ENCODE data around the gene UBXN6. TPM values are rescaled to one million over a fixed set of nuclear protein-coding genes. Genes with fewer than 3 reads are reported as not detected.

Gene UBXN6
- total RNA-seq, 2 donors from 2014 or later: 82.7 to 199 TPM

DNA sequence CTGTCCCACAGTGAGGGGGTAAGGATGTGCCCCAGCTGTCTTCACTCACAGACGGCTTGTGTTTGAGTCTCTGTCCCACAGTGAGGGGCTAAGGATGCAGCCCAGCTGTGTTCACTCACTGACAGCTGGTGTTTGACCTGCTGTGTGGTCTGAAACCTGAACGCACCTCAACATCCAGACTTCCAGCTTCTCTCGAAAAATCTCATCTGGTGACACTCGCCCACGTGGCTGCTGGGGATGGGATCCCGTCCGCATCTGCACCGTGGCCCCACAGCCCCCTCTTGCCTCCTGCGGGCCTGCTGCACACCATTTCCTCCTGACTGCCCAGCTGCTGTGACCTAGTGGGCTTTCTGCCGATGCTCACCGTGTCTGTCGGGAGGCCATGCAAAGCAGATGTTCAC is 27.8 kb downstream of the UBXN6 start:
- no peaks in the 10 kb centered on the region for H3K9me3 ChIP-seq
- H3K4me3 ChIP-seq: no peak overlapping the region
- 59% methylated on average over 12 of the region's 12 CpGs for WGBS
- no peaks in the 10 kb centered on the region for H3K36me3 ChIP-seq
- TF ChIP-seq, protein P1, sequence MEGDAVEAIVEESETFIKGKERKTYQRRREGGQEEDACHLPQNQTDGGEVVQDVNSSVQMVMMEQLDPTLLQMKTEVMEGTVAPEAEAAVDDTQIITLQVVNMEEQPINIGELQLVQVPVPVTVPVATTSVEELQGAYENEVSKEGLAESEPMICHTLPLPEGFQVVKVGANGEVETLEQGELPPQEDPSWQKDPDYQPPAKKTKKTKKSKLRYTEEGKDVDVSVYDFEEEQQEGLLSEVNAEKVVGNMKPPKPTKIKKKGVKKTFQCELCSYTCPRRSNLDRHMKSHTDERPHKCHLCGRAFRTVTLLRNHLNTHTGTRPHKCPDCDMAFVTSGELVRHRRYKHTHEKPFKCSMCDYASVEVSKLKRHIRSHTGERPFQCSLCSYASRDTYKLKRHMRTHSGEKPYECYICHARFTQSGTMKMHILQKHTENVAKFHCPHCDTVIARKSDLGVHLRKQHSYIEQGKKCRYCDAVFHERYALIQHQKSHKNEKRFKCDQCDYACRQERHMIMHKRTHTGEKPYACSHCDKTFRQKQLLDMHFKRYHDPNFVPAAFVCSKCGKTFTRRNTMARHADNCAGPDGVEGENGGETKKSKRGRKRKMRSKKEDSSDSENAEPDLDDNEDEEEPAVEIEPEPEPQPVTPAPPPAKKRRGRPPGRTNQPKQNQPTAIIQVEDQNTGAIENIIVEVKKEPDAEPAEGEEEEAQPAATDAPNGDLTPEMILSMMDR (IDR thresholded peaks at IDR 0.05): no peak
- TF ChIP-seq POLR2AphosphoS5 (IDR thresholded peaks at IDR 0.05) (no peak), POLR2A (IDR thresholded peaks at IDR 0.05) (no peak)
- no peak overlapping the region for H3K27ac ChIP-seq
- no peaks in the 10 kb centered on the region for H3K27me3 ChIP-seq (replicated peaks; ENCODE audit: insufficient read depth)
- no peaks in the 10 kb centered on the region for H3K4me1 ChIP-seq (replicated peaks)
- DNase-seq (ENCODE audit: low spot score): no peak
- intact Hi-C loops (cut with DNase I): no loop called here

DNA sequence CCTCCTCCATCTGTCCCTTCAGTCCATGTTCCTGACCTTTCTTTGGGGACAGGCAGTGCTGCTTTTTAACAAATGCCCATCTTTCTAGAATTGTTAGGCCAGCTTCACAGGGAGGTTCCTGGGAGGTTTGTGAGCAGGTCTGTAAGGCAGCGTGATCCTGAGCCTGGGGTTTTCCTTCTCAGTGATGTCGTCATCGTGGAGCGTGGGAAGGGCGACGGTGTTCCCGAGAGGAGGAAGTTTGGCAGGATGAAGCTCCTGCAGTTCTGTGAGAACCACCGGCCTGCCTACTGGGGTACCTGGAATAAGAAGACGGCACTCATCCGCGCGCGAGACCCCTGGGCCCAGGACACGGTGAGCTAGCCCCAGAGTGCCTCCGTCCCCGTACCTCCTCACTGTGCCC is 28.3 kb downstream of the UBXN6 start:
- intact Hi-C loops (cut with DNase I): no loop called here
- TF ChIP-seq, protein P1 (IDR thresholded peaks at IDR 0.05): no peak
- no peak for TF ChIP-seq POLR2AphosphoS5 (IDR thresholded peaks at IDR 0.05)
- no peak for TF ChIP-seq POLR2A (IDR thresholded peaks at IDR 0.05)
- Histone ChIP-seq H3K4me3 (no peak overlapping the region), H3K4me1 (replicated peaks) (no peaks in the 10 kb centered on the region), H3K27ac (no peak overlapping the region), H3K27me3 (replicated peaks; ENCODE audit: insufficient read depth) (no peaks in the 10 kb centered on the region), H3K36me3 (no peaks in the 10 kb centered on the region), H3K9me3 (no peaks in the 10 kb centered on the region)
- WGBS: 65% methylated on average over 16 of the region's 16 CpGs
- no peak for DNase-seq (ENCODE audit: low spot score)

DNA sequence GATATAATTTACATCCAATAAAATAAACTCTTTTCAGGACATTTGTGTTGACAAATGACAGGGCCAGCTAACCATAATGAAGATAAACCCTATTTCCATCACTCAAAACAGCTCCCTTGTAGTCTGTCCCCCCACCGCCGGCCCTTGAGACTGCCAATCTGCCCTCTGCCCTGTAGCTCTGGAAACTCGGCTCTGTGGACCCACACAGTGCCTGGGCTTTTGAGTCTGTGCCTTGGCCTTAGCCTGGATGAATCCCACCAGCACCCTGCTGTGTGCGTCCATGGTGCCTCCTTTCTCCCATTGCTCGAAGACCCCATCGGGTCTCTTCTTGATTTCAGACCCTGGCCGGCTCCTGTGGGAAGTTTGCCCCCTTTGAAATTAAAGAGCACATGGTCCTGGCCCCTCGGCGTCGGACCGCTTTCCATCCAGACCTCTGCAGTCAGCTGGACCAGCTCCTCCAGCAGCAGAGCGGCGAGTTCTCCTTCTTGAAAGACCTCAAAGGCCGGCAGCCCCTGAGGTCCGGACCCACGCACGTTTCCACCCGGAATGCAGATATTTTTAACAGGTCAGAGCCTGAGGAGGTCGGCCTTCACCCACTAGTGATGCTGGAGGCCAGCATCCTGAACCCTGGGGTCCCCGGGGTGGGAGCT is 29.1 kb downstream of the UBXN6 start:
- no peak overlapping the region for H3K4me3 ChIP-seq
- H3K27ac ChIP-seq: no peak overlapping the region
- 89% methylated on average over 20 of the region's 20 CpGs for WGBS
- no peaks in the 10 kb centered on the region for H3K27me3 ChIP-seq (replicated peaks; ENCODE audit: insufficient read depth)
- no peak for DNase-seq (ENCODE audit: low spot score)
- intact Hi-C loops (cut with DNase I): no loop called here
- no peak for TF ChIP-seq POLR2A (IDR thresholded peaks at IDR 0.05)
- TF ChIP-seq POLR2AphosphoS5 (IDR thresholded peaks at IDR 0.05): no peak
- TF ChIP-seq, protein P1 (IDR thresholded peaks at IDR 0.05): no peak
- H3K9me3 ChIP-seq: no peaks in the 10 kb centered on the region
- H3K36me3 ChIP-seq: no peaks in the 10 kb centered on the region
- no peaks in the 10 kb centered on the region for H3K4me1 ChIP-seq (replicated peaks)

DNA sequence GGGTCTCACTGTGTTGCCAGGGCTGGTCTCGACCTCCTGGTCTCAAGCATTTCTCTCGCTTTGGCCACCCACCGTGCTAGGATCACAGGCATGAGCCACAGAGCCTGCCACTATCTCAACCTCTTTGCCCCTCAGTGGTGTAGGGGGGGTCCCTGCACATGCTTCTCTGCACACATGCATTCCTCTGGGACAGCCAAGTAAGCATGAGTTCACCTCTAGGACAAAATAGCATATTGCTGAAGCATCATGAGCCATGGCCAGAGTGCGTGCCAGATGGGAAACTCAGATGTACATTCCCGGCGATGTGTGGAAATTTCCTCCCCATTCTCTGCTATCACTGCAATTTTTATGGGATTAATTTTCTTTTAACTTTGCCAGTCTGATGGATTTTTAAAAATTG is 32.1 kb downstream of the UBXN6 start:
- intact Hi-C loops (cut with DNase I): no loop called here
- DNase-seq (ENCODE audit: low spot score): no peak
- H3K4me1 ChIP-seq (replicated peaks): no peaks in the 10 kb centered on the region
- no peaks in the 10 kb centered on the region for H3K9me3 ChIP-seq
- no peak for TF ChIP-seq POLR2A (IDR thresholded peaks at IDR 0.05)
- TF ChIP-seq, protein P1 (IDR thresholded peaks at IDR 0.05): no peak
- no peak for TF ChIP-seq POLR2AphosphoS5 (IDR thresholded peaks at IDR 0.05)
- no peak overlapping the region for H3K27ac ChIP-seq
- no peaks in the 10 kb centered on the region for H3K27me3 ChIP-seq (replicated peaks; ENCODE audit: insufficient read depth)
- H3K4me3 ChIP-seq: no peak overlapping the region
- no peaks in the 10 kb centered on the region for H3K36me3 ChIP-seq
- WGBS: 97% methylated on average over 6 of the region's 6 CpGs

DNA sequence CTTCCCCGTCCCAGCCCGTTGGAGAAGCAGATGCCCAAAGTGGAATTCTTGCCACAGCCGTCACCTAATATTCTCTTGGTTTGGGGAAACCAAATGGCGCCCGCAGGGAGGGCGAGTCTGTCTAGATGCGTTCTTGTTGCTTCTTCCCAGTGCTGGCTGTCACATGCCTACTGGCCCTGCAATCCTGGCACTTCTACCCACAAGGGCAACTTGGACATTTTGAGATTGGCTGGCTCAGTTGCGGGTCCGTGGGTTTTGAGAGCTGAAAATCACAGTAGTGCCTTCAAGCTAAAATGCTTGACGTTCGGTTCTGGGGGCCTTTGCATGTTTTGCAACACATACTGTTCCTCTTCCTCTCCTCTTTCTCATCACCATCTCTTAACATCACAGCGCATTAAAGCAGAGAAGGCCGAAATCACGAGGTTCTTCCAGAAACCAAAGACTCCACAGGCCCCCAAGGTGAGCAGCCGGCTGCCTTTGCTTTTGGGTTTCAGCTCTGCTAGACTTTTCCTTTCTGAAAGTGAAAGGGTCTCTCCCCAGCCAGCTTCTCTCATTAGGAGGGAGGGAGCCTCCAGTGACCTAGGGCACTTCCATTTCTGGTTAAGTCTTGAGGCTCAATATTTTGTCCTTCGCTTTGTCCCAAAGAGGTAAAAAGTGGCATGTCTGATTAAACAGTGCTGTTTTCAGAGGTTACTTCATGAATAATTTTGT is 34.0 kb downstream of the UBXN6 start:
- no peaks in the 10 kb centered on the region for H3K27me3 ChIP-seq (replicated peaks; ENCODE audit: insufficient read depth)
- intact Hi-C loops (cut with DNase I): no loop called here
- H3K27ac ChIP-seq: no peak overlapping the region
- H3K4me3 ChIP-seq: no peak overlapping the region
- no peak for DNase-seq (ENCODE audit: low spot score)
- H3K4me1 ChIP-seq (replicated peaks): no peaks in the 10 kb centered on the region
- TF ChIP-seq POLR2AphosphoS5 (IDR thresholded peaks at IDR 0.05) (no peak), POLR2A (IDR thresholded peaks at IDR 0.05) (no peak)
- TF ChIP-seq, protein P1 (IDR thresholded peaks at IDR 0.05): no peak
- H3K36me3 ChIP-seq: no peaks in the 10 kb centered on the region
- WGBS: 88% methylated on average over 16 of the region's 16 CpGs
- H3K9me3 ChIP-seq: no peaks in the 10 kb centered on the region

All from prostate gland (tissue), 2 donors.